HUES48 (cell line): ENCODE results near the gene SLC35E3.
"Not testable (repeated sequence)": the region's sequence is repeated elsewhere in the genome, so short reads cannot be mapped to it uniquely, and the experiment has no call there.

Experiments used
- H3K27ac ChIP-seq: one replicate; pipeline ENCODE4 v1.7.0; 2013; ENCODE audit warnings: low read depth, low read length, inconsistent platforms
- H3K27me3 ChIP-seq: 2 replicates; pipeline ENCODE4 v1.6.1; 2013; ENCODE audit warnings: mild to moderate bottlenecking, low read length; ENCODE audit not compliant: control insufficient read depth, insufficient read depth
- H3K36me3 ChIP-seq: 2 replicates; pipeline ENCODE4 v1.6.1; 2013; ENCODE audit warnings: low read length; ENCODE audit not compliant: control insufficient read depth, insufficient read depth
- H3K4me1 ChIP-seq: 2 replicates; pipeline ENCODE4 v1.6.1; 2013; ENCODE audit warnings: mild to moderate bottlenecking, low read length; ENCODE audit not compliant: control insufficient read depth, insufficient read depth
- H3K4me3 ChIP-seq: 2 replicates; pipeline ENCODE4 v1.5.1; 2013; ENCODE audit warnings: mild to moderate bottlenecking, low read depth, low read length
- H3K9ac ChIP-seq: 2 replicates; pipeline ENCODE4 v1.6.1; 2013; ENCODE audit warnings: mild to moderate bottlenecking, low read depth, low read length, moderate library complexity
- H3K9me3 ChIP-seq: 2 replicates; pipeline ENCODE4 v1.6.1; 2013; ENCODE audit warnings: low read length; ENCODE audit not compliant: control insufficient read depth, insufficient read depth

The SLC35E3 gene

DNA sequence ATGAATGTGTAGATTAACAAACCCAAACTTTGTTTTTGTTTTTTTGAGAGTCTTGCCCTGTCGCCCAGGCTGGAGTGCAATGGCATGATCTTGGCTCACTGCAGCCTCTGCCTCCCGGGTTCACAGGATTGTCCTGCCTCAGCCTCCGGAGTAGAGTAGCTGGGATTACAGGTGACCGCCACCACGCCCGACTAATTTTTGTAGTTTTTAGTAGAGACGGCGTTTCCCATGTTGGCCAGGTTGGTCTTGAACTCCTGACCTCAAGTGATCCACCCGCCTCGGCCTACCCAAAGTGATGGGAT lies 61.2 kb downstream of the SLC35E3 start:
- H3K4me1 ChIP-seq = peaks cover 21% of the 10 kb centered on the region
- peak overlapping the region; percentile 40; the same call in 1 of the 2 replicates for H3K9ac ChIP-seq
- peak overlapping the region; percentile 100 for H3K27ac ChIP-seq

DNA sequence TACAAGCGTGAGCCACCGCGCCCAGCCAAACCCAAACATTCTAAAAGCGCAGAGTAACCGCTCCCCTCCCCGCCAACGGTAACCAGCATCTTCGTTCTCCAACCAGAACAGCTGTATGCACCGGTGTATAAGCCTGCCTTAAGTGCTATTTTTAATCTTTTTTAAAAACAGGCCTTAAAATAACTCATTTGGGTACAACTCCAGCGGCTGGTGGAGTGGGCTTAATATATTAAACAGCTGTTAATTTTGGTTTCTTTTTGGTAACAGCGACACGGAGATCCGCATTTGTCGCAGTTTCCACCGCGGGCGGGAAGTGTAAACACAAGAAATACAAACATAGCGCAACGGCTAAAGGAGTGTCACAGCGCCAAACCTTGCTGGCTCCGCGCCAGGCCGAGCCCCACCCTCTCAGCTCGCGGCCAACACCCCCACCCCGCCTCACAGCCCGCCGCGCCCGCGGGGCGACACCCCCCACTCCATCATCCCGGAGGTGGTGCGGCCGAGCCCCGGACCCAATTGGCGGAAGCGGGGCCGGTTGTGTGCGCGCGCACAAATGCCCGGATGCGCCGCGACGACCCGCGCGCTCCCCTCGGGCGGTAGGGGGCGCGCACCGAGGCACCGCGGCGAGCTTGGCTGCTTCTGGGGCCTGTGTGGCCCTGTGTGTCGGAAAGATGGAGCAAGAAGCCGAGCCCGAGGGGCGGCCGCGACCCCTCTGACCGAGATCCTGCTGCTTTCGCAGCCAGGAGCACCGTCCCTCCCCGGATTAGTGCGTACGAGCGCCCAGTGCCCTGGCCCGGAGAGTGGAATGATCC lies 61.8 kb downstream of the SLC35E3 start, which contains the start of gene MDM2:
MDM2 (plus strand) TSS at position 602 of the 812 bp plus-strand sequence. CDS start 301 bp downstream, outside the sequence.
- H3K4me3 ChIP-seq = peak within 1 kb of the TSS; percentile 82
- peaks cover 32% of the 10 kb centered on the region for H3K36me3 ChIP-seq
- H3K9ac ChIP-seq = peak within 1 kb of the TSS; percentile 100
- H3K27ac ChIP-seq = peak within 1 kb of the TSS; percentile 100
- no peaks in the 10 kb centered on the region for H3K9me3 ChIP-seq
- H3K4me1 ChIP-seq = peaks cover 21% of the 10 kb centered on the region
- H3K27me3 ChIP-seq = no peaks in the 10 kb centered on the region

More for the DNA sequence above, 61.2 kb downstream of the SLC35E3 start:
- Histone ChIP-seq H3K36me3 (peaks cover 27% of the 10 kb centered on the region), H3K4me3 (peak overlapping the region; percentile 82)
- not testable (repeated sequence) for H3K9me3 ChIP-seq, H3K27me3 ChIP-seq

DNA sequence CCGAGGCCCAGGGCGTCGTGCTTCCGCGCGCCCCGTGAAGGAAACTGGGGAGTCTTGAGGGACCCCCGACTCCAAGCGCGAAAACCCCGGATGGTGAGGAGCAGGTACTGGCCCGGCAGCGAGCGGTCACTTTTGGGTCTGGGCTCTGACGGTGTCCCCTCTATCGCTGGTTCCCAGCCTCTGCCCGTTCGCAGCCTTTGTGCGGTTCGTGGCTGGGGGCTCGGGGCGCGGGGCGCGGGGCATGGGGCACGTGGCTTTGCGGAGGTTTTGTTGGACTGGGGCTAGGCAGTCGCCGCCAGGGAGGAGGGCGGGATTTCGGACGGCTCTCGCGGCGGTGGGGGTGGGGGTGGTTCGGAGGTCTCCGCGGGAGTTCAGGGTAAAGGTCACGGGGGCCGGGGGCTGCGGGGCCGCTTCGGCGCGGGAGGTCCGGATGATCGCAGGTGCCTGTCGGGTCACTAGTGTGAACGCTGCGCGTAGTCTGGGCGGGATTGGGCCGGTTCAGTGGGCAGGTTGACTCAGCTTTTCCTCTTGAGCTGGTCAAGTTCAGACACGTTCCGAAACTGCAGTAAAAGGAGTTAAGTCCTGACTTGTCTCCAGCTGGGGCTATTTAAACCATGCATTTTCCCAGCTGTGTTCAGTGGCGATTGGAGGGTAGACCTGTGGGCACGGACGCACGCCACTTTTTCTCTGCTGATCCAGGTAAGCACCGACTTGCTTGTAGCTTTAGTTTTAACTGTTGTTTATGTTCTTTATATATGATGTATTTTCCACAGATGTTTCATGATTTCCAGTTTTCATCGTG lies 62.6 kb downstream of the SLC35E3 start:
- peaks cover 21% of the 10 kb centered on the region for H3K4me1 ChIP-seq
- peak overlapping the region; percentile 82 for H3K4me3 ChIP-seq
- H3K9ac ChIP-seq = peak overlapping the region; percentile 100
- peak overlapping the region; percentile 100 for H3K27ac ChIP-seq
- no peaks in the 10 kb centered on the region for H3K9me3 ChIP-seq
- no peaks in the 10 kb centered on the region for H3K27me3 ChIP-seq
- peaks cover 40% of the 10 kb centered on the region for H3K36me3 ChIP-seq

DNA sequence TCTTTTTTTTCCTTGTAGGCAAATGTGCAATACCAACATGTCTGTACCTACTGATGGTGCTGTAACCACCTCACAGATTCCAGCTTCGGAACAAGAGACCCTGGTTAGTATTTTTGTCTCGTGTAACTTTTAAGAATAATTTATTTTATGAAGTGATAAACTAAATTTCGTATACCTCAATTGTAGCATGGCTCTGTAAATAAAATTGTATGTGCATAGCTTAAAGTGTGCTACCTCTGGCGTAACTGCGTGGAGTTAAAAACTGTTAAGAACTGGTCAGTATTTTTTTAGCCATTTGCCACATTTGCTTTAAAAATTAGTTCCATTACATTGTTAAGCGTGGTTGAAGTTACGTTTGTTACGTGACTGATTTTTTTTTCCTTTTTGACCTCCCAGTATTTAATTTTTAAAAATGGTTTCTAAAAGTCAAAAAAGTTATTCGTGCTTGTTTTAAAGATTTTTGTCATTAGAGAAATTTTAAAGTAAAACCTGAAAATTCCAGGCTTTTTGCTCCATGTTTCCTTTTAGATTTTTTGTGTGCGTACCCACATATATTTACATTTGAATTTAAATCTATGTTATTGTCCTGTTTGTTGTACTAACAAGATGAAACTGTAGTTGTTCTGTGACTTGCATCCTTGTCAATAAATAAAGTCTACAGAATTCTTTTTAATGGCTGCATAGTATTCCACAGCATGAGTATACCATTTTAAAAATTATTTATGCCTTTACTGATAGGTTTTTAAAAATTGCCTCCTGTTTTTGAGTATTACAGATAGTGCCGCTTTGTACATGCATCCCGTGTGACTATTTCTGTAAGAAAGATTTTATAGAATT lies 63.4 kb downstream of the SLC35E3 start:
- peaks cover 48% of the 10 kb centered on the region for H3K36me3 ChIP-seq
- no peaks in the 10 kb centered on the region for H3K9me3 ChIP-seq
- H3K27ac ChIP-seq = peak overlapping the region; percentile 100
- peak overlapping the region; percentile 82 for H3K4me3 ChIP-seq
- H3K9ac ChIP-seq = peak overlapping the region; percentile 84
- H3K27me3 ChIP-seq = no peaks in the 10 kb centered on the region
- peaks cover 21% of the 10 kb centered on the region for H3K4me1 ChIP-seq

DNA sequence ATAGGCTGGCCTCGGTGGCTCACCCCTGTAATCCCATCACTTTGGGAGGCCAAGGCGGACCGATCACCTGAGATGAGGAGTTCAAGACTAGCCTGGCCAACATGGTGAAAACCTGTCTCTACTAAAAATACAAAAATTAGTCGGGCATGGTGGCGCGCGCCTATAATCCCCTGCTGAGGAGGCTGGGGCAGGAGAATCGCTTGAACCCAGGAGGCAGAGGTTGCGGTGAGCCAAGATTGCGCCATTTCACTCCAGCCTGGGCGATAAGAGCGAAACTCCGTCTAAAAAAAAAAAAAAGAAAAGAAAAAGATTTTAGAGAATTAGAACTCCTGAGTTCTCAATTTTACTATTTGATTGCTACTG lies 64.0 kb downstream of the SLC35E3 start:
- H3K9me3 ChIP-seq, H3K27me3 ChIP-seq, H3K9ac ChIP-seq, H3K27ac ChIP-seq: not testable (repeated sequence)
- Histone ChIP-seq H3K4me1 (peaks cover 15% of the 10 kb centered on the region), H3K4me3 (peak overlapping the region; percentile 82), H3K36me3 (peaks cover 54% of the 10 kb centered on the region)

DNA sequence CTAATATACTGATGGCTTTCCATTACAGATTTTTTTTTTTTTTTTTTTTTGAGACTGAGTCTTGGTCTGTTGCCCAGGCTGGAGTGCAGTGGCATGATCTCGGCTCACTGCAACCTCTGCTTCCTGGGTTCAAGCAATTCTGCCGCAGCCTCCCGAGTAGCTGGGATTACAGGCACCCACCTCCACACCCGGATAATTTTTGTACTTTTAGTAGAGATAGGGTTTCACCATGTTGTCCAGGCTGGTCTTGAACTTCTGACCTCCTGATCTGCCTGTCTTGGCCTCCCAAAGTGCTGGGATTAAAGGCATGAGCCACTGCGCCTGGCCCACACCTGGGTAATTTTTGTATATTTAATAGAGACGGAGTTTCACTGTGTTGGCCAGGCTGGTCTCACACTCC lies 65.6 kb downstream of the SLC35E3 start:
- not testable (repeated sequence) for H3K27me3 ChIP-seq, H3K9ac ChIP-seq, H3K4me1 ChIP-seq, H3K9me3 ChIP-seq, H3K27ac ChIP-seq
- H3K4me3 ChIP-seq = peak overlapping the region; percentile 41; the same call in 1 of the 2 replicates
- H3K36me3 ChIP-seq = peaks cover 70% of the 10 kb centered on the region

DNA sequence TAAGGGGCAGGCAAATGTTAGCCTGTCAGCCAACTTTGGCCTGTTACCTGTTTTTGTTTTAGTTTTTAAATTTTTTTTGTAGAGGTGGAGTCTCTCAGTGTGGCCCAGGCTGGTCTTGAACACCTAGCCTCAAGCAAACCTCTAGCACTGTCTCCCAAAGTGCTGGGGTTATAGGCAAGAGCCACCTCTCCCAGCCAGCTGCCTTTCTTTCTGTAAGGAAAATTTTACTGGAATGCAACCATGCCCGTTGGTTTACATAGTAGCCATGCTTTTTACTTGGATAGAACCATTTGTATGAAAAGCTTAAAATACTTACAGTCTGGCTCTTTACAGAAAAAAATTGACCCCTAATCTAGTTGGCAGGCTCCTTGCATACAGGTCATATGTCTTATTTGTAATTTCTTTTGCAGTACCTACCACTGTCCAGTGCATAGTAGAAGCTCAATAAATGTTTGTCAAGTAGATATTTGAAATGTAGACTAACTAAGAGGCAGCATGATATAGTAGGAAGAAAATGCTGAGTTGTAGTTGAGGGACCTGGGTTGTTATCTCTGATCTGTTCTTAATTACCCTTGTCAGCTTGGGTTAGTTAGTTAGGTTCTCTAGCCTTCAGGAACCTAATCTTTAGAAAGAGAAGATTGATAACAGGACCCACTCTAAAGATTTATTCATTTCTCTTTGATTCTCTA lies 66.7 kb downstream of the SLC35E3 start:
- Histone ChIP-seq H3K4me3 (peak overlapping the region; percentile 11), H3K27me3 (no peaks in the 10 kb centered on the region), H3K27ac (no peak overlapping the region), H3K4me1 (no peaks in the 10 kb centered on the region), H3K9ac (peak overlapping the region; percentile 5; the same call in 1 of the 2 replicates), H3K36me3 (peaks cover 78% of the 10 kb centered on the region), H3K9me3 (no peaks in the 10 kb centered on the region)

DNA sequence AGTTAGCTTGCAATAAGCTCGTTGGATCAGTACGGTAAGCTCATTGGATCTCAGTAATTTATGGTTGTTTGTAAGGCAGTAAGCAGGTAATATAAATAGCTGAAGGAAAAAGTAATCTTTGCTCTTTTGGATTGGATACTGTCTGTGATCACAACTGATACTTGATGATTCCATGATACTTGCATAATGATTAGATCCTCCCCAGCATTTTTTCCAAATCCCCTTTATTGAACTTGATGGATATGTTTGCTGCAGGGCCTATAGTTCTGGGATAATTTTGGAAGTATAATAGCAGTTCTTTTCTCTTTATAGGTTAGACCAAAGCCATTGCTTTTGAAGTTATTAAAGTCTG lies 67.2 kb downstream of the SLC35E3 start:
- H3K4me3 ChIP-seq = no peak overlapping the region
- no peak overlapping the region for H3K9ac ChIP-seq
- H3K27ac ChIP-seq = no peak overlapping the region
- H3K9me3 ChIP-seq = no peaks in the 10 kb centered on the region
- no peaks in the 10 kb centered on the region for H3K4me1 ChIP-seq
- H3K27me3 ChIP-seq = no peaks in the 10 kb centered on the region
- H3K36me3 ChIP-seq = peaks cover 84% of the 10 kb centered on the region

DNA sequence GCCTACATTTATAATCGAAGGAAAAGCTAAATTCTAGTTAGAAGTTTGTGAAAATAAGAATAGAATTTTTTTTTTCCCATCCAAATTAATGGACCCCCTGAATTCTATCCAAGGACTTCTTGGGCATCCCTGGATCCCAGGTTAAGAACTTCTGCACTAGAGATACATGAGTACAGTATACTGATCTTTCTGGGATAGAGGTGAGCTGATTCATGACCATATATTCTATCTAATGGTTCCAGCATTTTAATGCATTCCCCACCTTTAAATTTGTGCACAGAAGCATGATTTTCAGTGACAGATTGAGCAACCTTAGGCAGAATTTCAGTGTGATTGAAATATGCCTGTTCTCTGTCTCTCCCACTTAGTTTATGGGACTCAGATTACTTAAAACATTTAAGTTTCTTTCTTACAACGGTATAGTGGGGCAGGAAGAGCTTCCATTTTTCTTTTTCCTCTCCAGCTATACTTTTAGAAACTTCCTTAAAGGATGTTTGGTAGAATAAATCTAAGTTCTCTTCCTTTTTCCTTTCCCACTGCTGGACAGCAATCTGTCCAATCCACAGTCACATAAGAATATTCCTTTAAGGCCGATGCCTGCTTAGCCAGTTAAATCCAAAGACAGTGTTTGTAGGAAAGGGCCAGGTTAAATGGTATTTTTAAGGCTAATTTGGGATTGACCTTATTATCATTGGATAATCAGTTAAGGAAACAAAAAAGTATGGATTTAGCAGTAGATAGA lies 68.7 kb downstream of the SLC35E3 start:
- Histone ChIP-seq H3K4me1 (no peaks in the 10 kb centered on the region), H3K36me3 (peaks cover 92% of the 10 kb centered on the region), H3K4me3 (no peak overlapping the region), H3K27me3 (no peaks in the 10 kb centered on the region), H3K9me3 (no peaks in the 10 kb centered on the region), H3K9ac (no peak overlapping the region), H3K27ac (no peak overlapping the region)
